ENCODE measurements around the gene ZNF644. TPM values are rescaled to one million over a fixed set of nuclear protein-coding genes. Genes with fewer than 3 reads are reported as not detected.

The ZNF644 gene
- total RNA-seq, 1 donor from 2014 or later: 60.4 TPM

GRCh38 chr1:90963651-90964050 is 58.2 kb downstream of the ZNF644 start:
- Mint-ChIP-seq H3K27ac (no peak overlapping the region), H3K4me3 (no peak overlapping the region), H3K9me3 (no peaks in the 10 kb centered on the region), H3K4me1 (ENCODE audit: low read depth) (peaks cover 19% of the 10 kb centered on the region), H3K36me3 (ENCODE audit: low read depth) (peaks cover 13% of the 10 kb centered on the region), H3K27me3 (ENCODE audit: insufficient read depth) (no peaks in the 10 kb centered on the region)
- no peak for DNase-seq (ENCODE audit: low spot score)
- intact Hi-C loops (cut with micrococcal nuclease): loop anchor here (1.0 to 10.0 kb wide), 6 partner anchors 45 to 389 kb away; no protein-coding TSS in a partner anchor

DNA sequence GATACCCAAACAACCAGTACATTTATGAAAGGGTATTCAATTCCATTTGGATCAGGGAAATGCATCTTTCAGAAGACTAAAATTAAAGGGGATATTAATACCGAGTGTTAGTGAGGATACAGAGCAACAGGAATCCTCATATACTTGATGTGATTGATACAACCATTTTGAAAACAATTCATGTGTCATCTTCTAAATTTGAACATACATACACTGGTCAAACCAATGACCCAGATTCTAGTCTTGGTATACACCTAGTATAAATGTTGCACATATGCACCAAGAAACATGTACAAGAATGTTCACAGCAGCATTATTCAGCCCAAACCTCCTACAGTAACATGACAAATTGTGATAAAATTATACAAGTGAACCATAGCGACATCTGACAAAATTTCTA is 58.6 kb downstream of the ZNF644 start:
- H3K4me3 Mint-ChIP-seq: no peak overlapping the region
- intact Hi-C loops (cut with micrococcal nuclease): loop anchor here (2.0 to 10.0 kb wide), 4 partner anchors 44 to 388 kb away; no protein-coding TSS in a partner anchor
- H3K27ac Mint-ChIP-seq: no peak overlapping the region
- H3K36me3 Mint-ChIP-seq (ENCODE audit: low read depth): peaks cover 15% of the 10 kb centered on the region
- no peak for DNase-seq (ENCODE audit: low spot score)
- no peaks in the 10 kb centered on the region for H3K27me3 Mint-ChIP-seq (ENCODE audit: insufficient read depth)
- peaks cover 19% of the 10 kb centered on the region for H3K4me1 Mint-ChIP-seq (ENCODE audit: low read depth)
- H3K9me3 Mint-ChIP-seq: no peaks in the 10 kb centered on the region

DNA sequence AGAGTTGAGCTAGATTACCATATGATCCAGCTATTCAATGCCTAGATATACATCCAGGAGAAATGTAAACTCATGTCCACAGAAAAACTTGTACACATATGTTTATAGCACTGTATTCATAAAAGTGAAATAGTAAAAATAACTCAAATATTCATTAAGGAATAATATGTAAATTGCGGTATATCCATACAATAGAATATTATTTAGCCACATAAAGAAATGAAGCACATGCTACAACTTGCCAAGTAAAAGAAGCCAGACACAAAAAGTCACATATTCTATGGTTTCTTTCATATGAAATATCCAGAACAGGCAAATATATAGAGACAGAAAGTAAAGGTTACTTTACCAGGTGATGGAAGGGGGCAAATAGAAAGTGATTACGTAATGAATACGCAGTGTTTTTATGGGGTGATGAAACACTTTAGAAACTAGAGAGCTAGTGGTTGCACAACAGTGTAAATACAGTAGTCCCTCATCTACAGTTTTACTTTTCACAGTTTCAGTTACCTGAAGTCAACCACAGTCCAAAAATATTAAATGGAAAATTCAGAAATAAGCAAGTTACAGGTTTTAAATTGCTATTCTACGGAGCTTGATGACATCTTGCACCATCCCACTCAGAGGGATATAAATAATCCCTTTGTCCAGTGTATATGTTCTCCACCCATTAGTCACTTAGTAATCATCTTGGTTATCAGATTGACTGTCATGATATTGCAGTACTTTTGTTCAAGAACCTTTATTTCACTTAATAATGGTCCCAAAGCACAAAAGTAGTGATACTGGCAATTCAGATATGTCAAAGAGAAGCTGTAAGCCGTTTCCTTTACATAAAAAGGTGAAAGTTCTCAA is 62.3 kb downstream of the ZNF644 start:
- no peak for DNase-seq (ENCODE audit: low spot score)
- peaks cover 26% of the 10 kb centered on the region for H3K36me3 Mint-ChIP-seq (ENCODE audit: low read depth)
- intact Hi-C loops (cut with micrococcal nuclease): loop anchor here (1.0 to 10.0 kb wide), 4 partner anchors 23 to 385 kb away; no protein-coding TSS in a partner anchor

GRCh38 chr1:90957497-90957896 is 64.3 kb downstream of the ZNF644 start:
- H3K27me3 Mint-ChIP-seq (ENCODE audit: insufficient read depth): no peaks in the 10 kb centered on the region
- H3K36me3 Mint-ChIP-seq (ENCODE audit: low read depth): peaks cover 32% of the 10 kb centered on the region
- intact Hi-C loops (cut with micrococcal nuclease): no loop called here
- H3K27ac Mint-ChIP-seq: no peak overlapping the region
- H3K4me1 Mint-ChIP-seq (ENCODE audit: low read depth): peaks cover 48% of the 10 kb centered on the region
- H3K4me3 Mint-ChIP-seq: no peak overlapping the region
- no peak for DNase-seq (ENCODE audit: low spot score)
- H3K9me3 Mint-ChIP-seq: no peaks in the 10 kb centered on the region

More for the DNA sequence above, 62.3 kb downstream of the ZNF644 start:
- H3K4me1 Mint-ChIP-seq (ENCODE audit: low read depth): peaks cover 37% of the 10 kb centered on the region
- no peaks in the 10 kb centered on the region for H3K27me3 Mint-ChIP-seq (ENCODE audit: insufficient read depth)
- no peaks in the 10 kb centered on the region for H3K9me3 Mint-ChIP-seq
- peak overlapping the region; percentile 48 for H3K27ac Mint-ChIP-seq
- H3K4me3 Mint-ChIP-seq: no peak overlapping the region

DNA sequence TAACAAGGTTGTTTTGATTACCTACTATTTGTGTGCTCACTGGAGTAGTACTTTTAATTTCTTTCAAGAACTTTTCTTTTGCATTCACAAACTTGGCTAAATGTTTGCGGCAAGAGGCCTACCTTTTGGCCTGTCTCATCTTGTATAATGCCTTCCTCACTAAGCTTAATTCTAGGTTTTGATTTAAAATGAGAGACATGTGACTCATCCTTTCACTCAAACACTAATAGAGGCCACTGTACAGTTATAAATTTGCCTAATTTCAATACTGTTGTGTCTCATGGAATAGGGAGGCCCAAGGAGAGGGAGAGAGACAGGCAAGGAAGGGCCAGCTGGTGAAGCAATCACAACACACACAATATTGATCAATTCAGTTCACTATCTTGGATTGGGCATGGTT is 66.1 kb downstream of the ZNF644 start:
- intact Hi-C loops (cut with micrococcal nuclease): no loop called here
- Mint-ChIP-seq H3K4me3 (no peak overlapping the region), H3K9me3 (no peaks in the 10 kb centered on the region), H3K27ac (no peak overlapping the region), H3K27me3 (ENCODE audit: insufficient read depth) (no peaks in the 10 kb centered on the region), H3K36me3 (ENCODE audit: low read depth) (peaks cover 32% of the 10 kb centered on the region), H3K4me1 (ENCODE audit: low read depth) (peaks cover 55% of the 10 kb centered on the region)
- DNase-seq (ENCODE audit: low spot score): no peak

DNA sequence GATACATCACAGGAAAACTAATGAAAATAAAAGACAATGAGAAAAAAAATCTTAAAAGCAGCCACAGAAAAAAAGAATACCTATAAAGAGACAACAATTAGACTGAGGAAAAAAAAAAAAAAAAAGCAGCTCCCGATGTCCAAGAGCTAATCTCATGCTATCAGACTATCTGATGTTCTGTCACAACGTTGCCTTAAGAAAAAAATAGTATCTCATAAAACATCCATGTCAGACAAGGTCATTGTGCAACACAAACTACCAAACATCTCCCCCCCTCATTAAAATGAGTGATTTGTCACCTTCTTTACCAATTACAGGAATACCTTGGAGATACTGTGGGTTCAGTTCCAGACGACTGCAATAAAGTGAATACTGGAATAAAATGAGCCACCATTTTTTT is 68.9 kb downstream of the ZNF644 start:
- DNase-seq (ENCODE audit: low spot score): no peak
- H3K9me3 Mint-ChIP-seq: no peaks in the 10 kb centered on the region
- H3K36me3 Mint-ChIP-seq (ENCODE audit: low read depth): peaks cover 24% of the 10 kb centered on the region
- intact Hi-C loops (cut with micrococcal nuclease): no loop called here
- no peak overlapping the region for H3K27ac Mint-ChIP-seq
- H3K27me3 Mint-ChIP-seq (ENCODE audit: insufficient read depth): no peaks in the 10 kb centered on the region
- no peak overlapping the region for H3K4me3 Mint-ChIP-seq
- H3K4me1 Mint-ChIP-seq (ENCODE audit: low read depth): peaks cover 39% of the 10 kb centered on the region

GRCh38 chr1:90951009-90951408 is 70.8 kb downstream of the ZNF644 start:
- Mint-ChIP-seq H3K27me3 (ENCODE audit: insufficient read depth) (no peaks in the 10 kb centered on the region), H3K4me3 (no peak overlapping the region), H3K4me1 (ENCODE audit: low read depth) (peaks cover 30% of the 10 kb centered on the region), H3K9me3 (no peaks in the 10 kb centered on the region), H3K27ac (no peak overlapping the region), H3K36me3 (ENCODE audit: low read depth) (peaks cover 20% of the 10 kb centered on the region)
- intact Hi-C loops (cut with micrococcal nuclease): no loop called here
- DNase-seq (ENCODE audit: low spot score): no peak

DNA sequence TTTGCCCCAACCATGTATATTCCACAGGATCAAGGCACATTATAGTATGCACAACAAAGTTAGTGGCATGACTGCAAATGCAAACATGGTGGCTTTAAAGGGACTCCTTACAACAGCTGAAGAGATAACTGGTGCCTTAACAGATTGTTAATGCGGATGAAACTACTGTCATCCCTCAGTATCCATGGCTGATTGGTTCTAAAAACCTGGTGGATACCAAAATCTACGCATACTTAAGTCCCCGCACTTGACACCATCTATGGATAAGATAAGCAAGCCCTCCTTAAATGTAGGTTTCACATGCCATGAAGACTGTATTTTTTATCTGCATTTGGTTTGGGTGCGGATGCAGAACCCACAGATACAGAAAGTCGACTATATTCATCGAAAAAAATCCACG is 73.5 kb downstream of the ZNF644 start:
- H3K27me3 Mint-ChIP-seq (ENCODE audit: insufficient read depth): no peaks in the 10 kb centered on the region

DNA sequence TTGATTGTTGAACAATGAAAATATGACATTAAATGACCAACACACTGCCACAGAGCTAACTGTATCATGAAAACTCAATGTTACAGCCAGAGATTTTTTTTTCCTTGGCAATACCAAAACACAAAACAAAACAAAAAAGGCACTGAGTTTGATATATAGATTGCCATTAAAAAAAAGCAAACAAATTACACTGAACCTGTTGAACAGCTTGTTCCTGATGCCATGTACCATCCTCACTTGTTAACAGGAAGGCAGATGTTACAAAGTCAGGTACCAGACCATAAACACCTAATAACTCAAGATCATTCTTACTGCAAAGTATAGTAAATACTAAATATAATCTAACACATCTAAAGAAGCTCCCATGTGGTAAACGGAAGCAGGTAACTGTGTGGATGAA is 75.2 kb downstream of the ZNF644 start:
- H3K27me3 Mint-ChIP-seq (ENCODE audit: insufficient read depth): no peaks in the 10 kb centered on the region
- no peak overlapping the region for H3K27ac Mint-ChIP-seq
- DNase-seq (ENCODE audit: low spot score): no peak
- no peaks in the 10 kb centered on the region for H3K36me3 Mint-ChIP-seq (ENCODE audit: low read depth)
- no peak overlapping the region for H3K4me3 Mint-ChIP-seq
- intact Hi-C loops (cut with micrococcal nuclease): no loop called here
- peaks cover 8% of the 10 kb centered on the region for H3K4me1 Mint-ChIP-seq (ENCODE audit: low read depth)
- no peaks in the 10 kb centered on the region for H3K9me3 Mint-ChIP-seq

More for the DNA sequence above, 73.5 kb downstream of the ZNF644 start:
- peaks cover 18% of the 10 kb centered on the region for H3K4me1 Mint-ChIP-seq (ENCODE audit: low read depth)
- intact Hi-C loops (cut with micrococcal nuclease): no loop called here
- H3K4me3 Mint-ChIP-seq: no peak overlapping the region
- DNase-seq (ENCODE audit: low spot score): no peak
- peaks cover 7% of the 10 kb centered on the region for H3K36me3 Mint-ChIP-seq (ENCODE audit: low read depth)
- no peak overlapping the region for H3K27ac Mint-ChIP-seq
- no peaks in the 10 kb centered on the region for H3K9me3 Mint-ChIP-seq

DNA sequence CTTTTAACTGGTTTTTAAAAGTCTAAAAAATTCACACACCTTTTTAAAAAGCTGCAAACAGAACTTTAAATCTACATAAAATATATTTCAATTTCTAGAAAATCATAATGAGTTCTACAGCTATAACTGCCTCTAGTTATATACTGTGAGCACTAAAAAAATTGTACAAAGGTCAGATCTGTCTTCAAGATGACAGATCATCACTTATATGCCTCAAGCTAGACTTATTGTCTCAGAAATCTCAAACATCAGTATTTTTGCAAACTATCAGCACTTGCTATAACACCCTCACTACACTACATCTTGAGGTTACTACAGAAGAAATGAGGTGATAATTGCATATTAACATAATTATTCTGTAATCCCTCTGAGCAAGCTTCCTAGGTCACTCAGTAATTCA is 76.5 kb downstream of the ZNF644 start:
- Mint-ChIP-seq H3K27me3 (ENCODE audit: insufficient read depth) (no peaks in the 10 kb centered on the region), H3K9me3 (no peaks in the 10 kb centered on the region), H3K27ac (no peak overlapping the region), H3K4me1 (ENCODE audit: low read depth) (no peaks in the 10 kb centered on the region), H3K36me3 (ENCODE audit: low read depth) (peaks cover 8% of the 10 kb centered on the region), H3K4me3 (no peak overlapping the region)
- intact Hi-C loops (cut with micrococcal nuclease): no loop called here
- no peak for DNase-seq (ENCODE audit: low spot score)

DNA sequence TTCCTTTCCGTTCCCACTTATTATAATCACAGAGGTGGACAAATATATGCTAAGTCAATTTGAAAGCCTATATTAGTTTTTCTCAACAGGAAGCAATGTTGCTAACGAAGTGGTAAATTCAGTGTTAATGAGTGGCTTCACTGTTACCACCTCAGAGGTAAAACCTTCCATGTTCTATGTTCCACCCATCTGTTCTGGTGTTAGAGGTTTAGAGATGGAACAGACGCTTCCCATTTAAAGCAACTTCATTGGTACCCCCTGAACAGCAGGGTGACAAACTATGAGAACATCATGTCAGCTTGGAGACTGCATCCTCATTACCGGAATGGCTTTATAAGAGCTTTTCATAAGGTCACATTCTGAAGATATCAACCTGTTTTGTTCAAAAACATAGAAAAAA is 77.9 kb downstream of the ZNF644 start:
- H3K36me3 Mint-ChIP-seq (ENCODE audit: low read depth): peaks cover 21% of the 10 kb centered on the region
- no peak overlapping the region for H3K4me3 Mint-ChIP-seq
- no peak overlapping the region for H3K27ac Mint-ChIP-seq
- H3K9me3 Mint-ChIP-seq: no peaks in the 10 kb centered on the region
- intact Hi-C loops (cut with micrococcal nuclease): no loop called here
- no peaks in the 10 kb centered on the region for H3K27me3 Mint-ChIP-seq (ENCODE audit: insufficient read depth)
- no peaks in the 10 kb centered on the region for H3K4me1 Mint-ChIP-seq (ENCODE audit: low read depth)
- no peak for DNase-seq (ENCODE audit: low spot score)

DNA sequence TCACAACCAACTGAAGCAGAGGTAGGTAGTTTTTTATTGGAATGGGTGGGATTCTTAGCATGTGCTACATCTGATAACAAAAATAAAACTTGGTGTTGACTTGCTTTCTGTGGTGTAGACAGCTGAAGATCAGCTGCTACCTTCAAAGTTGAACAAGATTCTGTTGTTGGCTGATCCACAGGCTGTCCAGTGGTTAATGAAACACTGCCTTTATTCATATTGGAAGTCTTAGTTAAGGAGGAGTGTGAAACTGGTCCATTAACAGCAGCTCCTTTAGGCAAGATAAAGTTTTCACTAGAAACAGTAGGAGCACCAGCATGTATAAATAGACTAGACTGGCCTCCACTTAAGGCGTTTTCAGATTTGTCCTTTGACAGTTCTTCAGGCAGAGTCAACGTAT is 81.1 kb downstream of the ZNF644 start:
- DNase-seq (ENCODE audit: low spot score): no peak
- Mint-ChIP-seq H3K4me3 (no peak overlapping the region), H3K27ac (no peak overlapping the region), H3K36me3 (ENCODE audit: low read depth) (peaks cover 47% of the 10 kb centered on the region), H3K27me3 (ENCODE audit: insufficient read depth) (no peaks in the 10 kb centered on the region), H3K4me1 (ENCODE audit: low read depth) (no peaks in the 10 kb centered on the region), H3K9me3 (no peaks in the 10 kb centered on the region)
- intact Hi-C loops (cut with micrococcal nuclease): no loop called here

DNA sequence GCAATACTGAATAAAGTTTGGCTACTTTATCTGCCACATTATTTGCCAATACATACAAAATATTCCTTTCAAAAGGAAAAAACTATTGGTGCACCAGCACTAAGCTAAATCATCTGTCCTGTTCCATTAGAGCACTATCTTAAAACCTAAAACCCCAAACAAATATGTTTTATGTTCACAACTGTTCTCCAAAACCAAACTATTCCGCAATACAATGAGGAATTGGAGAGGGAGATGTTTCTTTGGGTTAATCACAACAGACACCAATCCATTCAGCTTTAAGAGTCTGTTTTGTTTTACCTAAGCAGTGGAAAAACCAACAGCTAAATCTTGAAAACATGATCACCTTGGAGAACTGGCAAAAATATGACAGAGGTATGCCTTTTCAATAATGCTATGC is 85.1 kb downstream of the ZNF644 start:
- H3K27me3 Mint-ChIP-seq (ENCODE audit: insufficient read depth): no peaks in the 10 kb centered on the region
- no peak overlapping the region for H3K27ac Mint-ChIP-seq
- intact Hi-C loops (cut with micrococcal nuclease): no loop called here
- no peak for DNase-seq (ENCODE audit: low spot score)
- no peaks in the 10 kb centered on the region for H3K9me3 Mint-ChIP-seq
- H3K4me3 Mint-ChIP-seq: no peak overlapping the region
- peaks cover 49% of the 10 kb centered on the region for H3K36me3 Mint-ChIP-seq (ENCODE audit: low read depth)
- H3K4me1 Mint-ChIP-seq (ENCODE audit: low read depth): no peaks in the 10 kb centered on the region
